ENCODE measurements around the gene IDH3A. TPM values are rescaled to one million over a fixed set of nuclear protein-coding genes. Genes with fewer than 3 reads are reported as not detected.

IDH3A gene
- total RNA-seq, 2 donors from 2014 or later, result 32.1 to 115 TPM

DNA sequence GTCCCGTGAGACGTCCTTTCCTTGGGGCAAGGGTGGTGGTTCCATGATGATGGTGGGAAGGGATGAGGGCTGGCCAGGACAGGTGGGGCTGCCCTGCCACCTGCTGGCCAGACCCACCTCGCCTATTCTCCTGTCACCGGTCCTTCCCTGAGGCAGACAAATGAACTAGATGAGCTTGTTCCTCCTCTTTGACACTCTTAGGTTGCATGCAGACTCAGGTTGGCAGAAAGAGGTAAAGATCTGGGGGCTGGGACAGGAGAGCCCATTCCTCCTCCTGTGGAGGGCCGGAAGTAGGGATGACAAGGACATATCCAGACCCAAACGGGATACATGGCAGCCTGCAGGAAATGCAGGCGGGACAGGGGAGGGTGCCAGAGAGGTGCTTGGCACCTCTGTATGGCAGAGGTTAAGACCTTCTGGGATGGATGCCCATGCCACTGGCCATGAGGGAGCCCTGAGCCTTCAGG, 46.6 kb downstream of the IDH3A start:
- Histone ChIP-seq H3K9me3 (no peaks in the 10 kb centered on the region), H3K4me1 (replicated peaks) (no peaks in the 10 kb centered on the region), H3K27ac (no peak overlapping the region), H3K27me3 (replicated peaks; ENCODE audit: insufficient read depth) (no peaks in the 10 kb centered on the region), H3K4me3 (no peak overlapping the region), H3K36me3 (no peaks in the 10 kb centered on the region)
- peak; percentile 45 for DNase-seq (ENCODE audit: low spot score)
- intact Hi-C loops (cut with DNase I), result loop anchor here (5.0 kb wide), 1 partner anchor 83 kb away; no protein-coding TSS in a partner anchor
- TF ChIP-seq POLR2A (IDR thresholded peaks at IDR 0.05) (no peak), POLR2AphosphoS5 (IDR thresholded peaks at IDR 0.05) (peak; percentile 23)
- TF ChIP-seq, protein P1, sequence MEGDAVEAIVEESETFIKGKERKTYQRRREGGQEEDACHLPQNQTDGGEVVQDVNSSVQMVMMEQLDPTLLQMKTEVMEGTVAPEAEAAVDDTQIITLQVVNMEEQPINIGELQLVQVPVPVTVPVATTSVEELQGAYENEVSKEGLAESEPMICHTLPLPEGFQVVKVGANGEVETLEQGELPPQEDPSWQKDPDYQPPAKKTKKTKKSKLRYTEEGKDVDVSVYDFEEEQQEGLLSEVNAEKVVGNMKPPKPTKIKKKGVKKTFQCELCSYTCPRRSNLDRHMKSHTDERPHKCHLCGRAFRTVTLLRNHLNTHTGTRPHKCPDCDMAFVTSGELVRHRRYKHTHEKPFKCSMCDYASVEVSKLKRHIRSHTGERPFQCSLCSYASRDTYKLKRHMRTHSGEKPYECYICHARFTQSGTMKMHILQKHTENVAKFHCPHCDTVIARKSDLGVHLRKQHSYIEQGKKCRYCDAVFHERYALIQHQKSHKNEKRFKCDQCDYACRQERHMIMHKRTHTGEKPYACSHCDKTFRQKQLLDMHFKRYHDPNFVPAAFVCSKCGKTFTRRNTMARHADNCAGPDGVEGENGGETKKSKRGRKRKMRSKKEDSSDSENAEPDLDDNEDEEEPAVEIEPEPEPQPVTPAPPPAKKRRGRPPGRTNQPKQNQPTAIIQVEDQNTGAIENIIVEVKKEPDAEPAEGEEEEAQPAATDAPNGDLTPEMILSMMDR (IDR thresholded peaks at IDR 0.05), result peak; percentile 63 to 89 (median 75)
- 26% methylated on average over 7 of the region's 7 CpGs for WGBS

DNA sequence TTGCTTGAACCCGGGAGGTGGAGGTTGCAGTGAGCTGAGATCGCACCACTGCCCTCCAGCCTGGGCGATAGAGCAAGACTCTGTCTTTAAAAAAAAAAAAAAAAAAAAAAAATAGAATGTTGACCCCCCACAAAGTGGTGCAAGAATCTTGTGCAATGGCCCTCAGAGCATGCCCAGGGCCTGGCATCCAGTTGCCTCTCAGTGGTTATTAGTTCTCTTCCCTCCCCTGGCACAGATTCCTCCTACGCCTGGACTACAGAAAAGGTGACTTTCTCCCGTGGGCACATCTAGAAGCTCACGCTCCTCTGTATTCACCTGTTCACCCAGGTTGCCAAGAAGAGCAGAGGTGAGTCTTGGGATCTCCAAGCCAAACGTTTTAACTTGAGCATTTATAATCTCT, 48.5 kb downstream of the IDH3A start:
- Histone ChIP-seq H3K9me3 (no peaks in the 10 kb centered on the region), H3K4me3 (no peak overlapping the region), H3K27me3 (replicated peaks; ENCODE audit: insufficient read depth) (no peaks in the 10 kb centered on the region), H3K4me1 (replicated peaks) (no peaks in the 10 kb centered on the region), H3K27ac (no peak overlapping the region), H3K36me3 (no peaks in the 10 kb centered on the region)
- DNase-seq (ENCODE audit: low spot score), result no peak
- 63% methylated on average over 7 of the region's 7 CpGs for WGBS
- intact Hi-C loops (cut with DNase I), result loop anchor here (5.0 kb wide), 1 partner anchor 85 kb away; no protein-coding TSS in a partner anchor
- no peak for TF ChIP-seq POLR2A (IDR thresholded peaks at IDR 0.05)
- TF ChIP-seq POLR2AphosphoS5 (IDR thresholded peaks at IDR 0.05), result no peak
- TF ChIP-seq, protein P1 (IDR thresholded peaks at IDR 0.05), result no peak

DNA sequence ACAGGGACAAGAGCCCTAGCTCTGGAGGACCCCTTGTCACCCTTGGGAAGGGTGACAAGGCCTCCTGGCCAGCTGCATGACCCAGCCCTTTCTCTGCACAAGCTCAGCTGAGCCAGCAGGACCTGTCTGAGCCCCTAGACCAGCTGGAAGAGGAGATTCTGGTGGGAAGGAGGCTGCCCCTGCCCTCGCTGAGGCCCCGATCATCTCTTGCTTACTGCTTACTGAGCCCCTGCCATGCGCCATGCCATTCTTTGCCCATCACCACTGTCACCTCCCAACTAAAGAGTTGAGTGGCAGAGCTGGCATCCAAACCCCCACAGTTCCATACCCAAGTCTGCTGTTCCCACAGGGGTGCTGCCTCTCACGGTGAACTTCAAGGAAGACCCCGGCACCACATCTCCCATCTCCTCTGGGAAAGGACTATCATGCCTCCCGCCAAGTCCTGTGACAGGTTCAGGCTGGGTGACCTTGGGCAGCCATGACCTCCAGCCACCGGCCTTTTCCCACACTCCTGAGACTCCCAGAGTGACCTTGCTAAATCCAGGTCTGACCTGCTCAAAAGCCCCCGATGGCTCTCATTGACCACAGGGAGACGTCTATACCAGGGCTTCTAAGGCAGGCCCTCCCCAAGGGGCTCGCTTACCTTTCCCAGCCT, 51.2 kb downstream of the IDH3A start:
- no peak for DNase-seq (ENCODE audit: low spot score)
- 97% methylated on average over 10 of the region's 10 CpGs for WGBS
- Histone ChIP-seq H3K4me1 (replicated peaks) (no peaks in the 10 kb centered on the region), H3K9me3 (no peaks in the 10 kb centered on the region), H3K36me3 (no peaks in the 10 kb centered on the region), H3K27ac (no peak overlapping the region), H3K4me3 (no peak overlapping the region), H3K27me3 (replicated peaks; ENCODE audit: insufficient read depth) (no peaks in the 10 kb centered on the region)
- no peak for TF ChIP-seq POLR2AphosphoS5 (IDR thresholded peaks at IDR 0.05)
- TF ChIP-seq, protein P1 (IDR thresholded peaks at IDR 0.05), result no peak
- no peak for TF ChIP-seq POLR2A (IDR thresholded peaks at IDR 0.05)
- intact Hi-C loops (cut with DNase I), result no loop called here

DNA sequence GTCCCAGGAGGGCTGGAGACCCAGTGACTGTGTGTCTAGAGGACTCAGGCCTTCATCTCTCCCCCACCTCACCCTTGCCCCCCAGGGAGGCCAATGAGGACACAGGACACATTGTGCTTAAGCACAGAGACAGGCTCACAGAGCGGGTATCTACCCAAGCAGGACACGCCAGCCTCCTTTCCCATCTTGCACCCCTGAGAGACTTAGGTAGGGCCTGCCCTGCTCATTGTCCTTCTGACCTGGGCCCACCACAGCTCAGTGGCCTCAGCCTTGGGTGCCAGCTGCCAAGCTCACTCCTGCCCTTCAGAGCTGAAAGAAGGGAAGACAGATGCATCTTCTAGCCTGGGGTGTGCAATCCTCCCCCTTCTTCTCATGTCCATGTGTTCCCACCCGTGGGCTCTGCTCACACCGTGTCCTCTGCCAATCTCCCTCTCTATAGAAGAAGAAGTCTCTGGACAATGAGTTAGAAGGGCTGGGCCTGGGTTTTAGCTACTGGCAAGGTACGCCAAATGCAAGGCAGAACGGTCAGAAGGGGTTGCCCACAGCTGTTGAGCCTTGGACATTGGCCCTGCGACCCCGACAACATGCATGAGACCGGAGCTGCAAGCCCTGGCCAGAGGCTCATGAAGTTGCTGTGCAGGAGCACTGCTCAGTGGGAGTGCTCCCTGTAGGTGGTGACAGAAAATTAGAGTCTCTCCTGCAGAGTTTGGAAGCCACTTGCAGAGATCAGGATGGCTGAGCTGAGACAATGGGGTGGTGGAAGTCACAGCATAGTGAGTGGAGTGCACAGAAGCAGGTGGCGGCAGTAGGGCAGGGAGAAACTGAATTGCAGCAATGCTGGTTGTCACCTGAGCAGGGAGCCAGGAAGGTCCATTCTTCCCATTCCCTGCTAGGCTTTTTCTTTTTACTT, 52.4 kb downstream of the IDH3A start:
- no peak overlapping the region for H3K4me3 ChIP-seq
- WGBS, result 88% methylated on average over 10 of the region's 10 CpGs
- H3K27ac ChIP-seq, result no peak overlapping the region
- intact Hi-C loops (cut with DNase I), result no loop called here
- no peaks in the 10 kb centered on the region for H3K9me3 ChIP-seq
- TF ChIP-seq, protein P1 (IDR thresholded peaks at IDR 0.05), result no peak
- TF ChIP-seq POLR2AphosphoS5 (IDR thresholded peaks at IDR 0.05) (no peak), POLR2A (IDR thresholded peaks at IDR 0.05) (no peak)
- H3K27me3 ChIP-seq (replicated peaks; ENCODE audit: insufficient read depth), result no peaks in the 10 kb centered on the region
- H3K4me1 ChIP-seq (replicated peaks), result peaks cover 6% of the 10 kb centered on the region
- no peaks in the 10 kb centered on the region for H3K36me3 ChIP-seq
- no peak for DNase-seq (ENCODE audit: low spot score)
